ENCODE results near the gene DENR. TPM values are rescaled to one million over a fixed set of nuclear protein-coding genes. Genes with fewer than 3 reads are reported as not detected.

DENR gene
- polyA plus RNA-seq, 1 donor (not counting 4 experiments of a cell fraction or from before 2014, with no cell fraction given), result 59.8 TPM

DNA sequence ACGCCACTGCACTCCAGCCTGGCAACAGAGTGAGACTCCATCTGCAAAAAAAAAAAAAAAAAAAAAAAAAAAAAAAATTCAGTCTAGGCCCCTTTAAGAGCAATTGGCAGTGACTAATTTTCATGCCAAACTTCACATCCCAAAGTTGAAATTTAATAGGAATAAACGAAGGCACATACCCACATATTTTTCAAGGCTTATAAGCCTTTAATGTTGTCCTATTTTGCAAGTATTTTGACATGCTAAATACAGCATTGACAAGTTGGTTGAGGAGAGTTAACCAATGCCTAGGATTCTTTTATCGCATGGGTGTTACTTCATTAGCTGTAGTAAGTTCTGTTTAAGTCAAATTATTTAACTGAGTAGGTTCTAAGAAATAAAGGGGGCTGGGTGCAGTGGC is 59.2 kb downstream of the DENR start:
- no peak overlapping the region for H3K4me3 ChIP-seq (ENCODE audit: control insufficient read depth in 2 of 3, extremely low read depth in 1 of 3, insufficient read depth in 2 of 3, low read depth in 1 of 3, low read length in 3 of 3)
- FAIRE-seq (no peak), DNase-seq (ENCODE audit: low read depth, low spot score) (no peak)
- no peak overlapping the region for H3K9ac ChIP-seq (ENCODE audit: control insufficient read depth, extremely low read depth, insufficient read depth, low read length)
- no peak overlapping the region for H3K27ac ChIP-seq (ENCODE audit: control insufficient read depth, insufficient read depth, low read length)
- H3K4me1 ChIP-seq (ENCODE audit: control insufficient read depth, extremely low read depth, insufficient read depth, low read length), result peaks cover 7% of the 10 kb centered on the region
- no peaks in the 10 kb centered on the region for H3K9me1 ChIP-seq (ENCODE audit: control insufficient read depth, extremely low read depth, insufficient read depth, low read length)
- H3K36me3 ChIP-seq (ENCODE audit: control insufficient read depth in 2 of 2, extremely low read depth in 1 of 2, insufficient read depth in 2 of 2, low read length in 2 of 2), result no peaks in the 10 kb centered on the region
- dilution Hi-C loops (cut with MboI; ENCODE audit: extremely low pct_ligation_motif_present, low sequenced_read_pairs), result no loop called here
- no peaks in the 10 kb centered on the region for H3K79me2 ChIP-seq (ENCODE audit: control insufficient read depth, insufficient read depth, low read length)
- H3K9me3 ChIP-seq (ENCODE audit: control insufficient read depth, low read depth, low read length), result peaks cover 9% of the 10 kb centered on the region
- H3K4me2 ChIP-seq (ENCODE audit: control insufficient read depth, extremely low read depth, insufficient read depth, low read depth, low read length), result no peak overlapping the region
- no peak overlapping the region for H2AFZ ChIP-seq (ENCODE audit: control insufficient read depth, low read length)
- H3K27me3 ChIP-seq (ENCODE audit: control insufficient read depth, extremely low read depth, insufficient read depth, low read length), result no peaks in the 10 kb centered on the region
- TF ChIP-seq, protein P1, sequence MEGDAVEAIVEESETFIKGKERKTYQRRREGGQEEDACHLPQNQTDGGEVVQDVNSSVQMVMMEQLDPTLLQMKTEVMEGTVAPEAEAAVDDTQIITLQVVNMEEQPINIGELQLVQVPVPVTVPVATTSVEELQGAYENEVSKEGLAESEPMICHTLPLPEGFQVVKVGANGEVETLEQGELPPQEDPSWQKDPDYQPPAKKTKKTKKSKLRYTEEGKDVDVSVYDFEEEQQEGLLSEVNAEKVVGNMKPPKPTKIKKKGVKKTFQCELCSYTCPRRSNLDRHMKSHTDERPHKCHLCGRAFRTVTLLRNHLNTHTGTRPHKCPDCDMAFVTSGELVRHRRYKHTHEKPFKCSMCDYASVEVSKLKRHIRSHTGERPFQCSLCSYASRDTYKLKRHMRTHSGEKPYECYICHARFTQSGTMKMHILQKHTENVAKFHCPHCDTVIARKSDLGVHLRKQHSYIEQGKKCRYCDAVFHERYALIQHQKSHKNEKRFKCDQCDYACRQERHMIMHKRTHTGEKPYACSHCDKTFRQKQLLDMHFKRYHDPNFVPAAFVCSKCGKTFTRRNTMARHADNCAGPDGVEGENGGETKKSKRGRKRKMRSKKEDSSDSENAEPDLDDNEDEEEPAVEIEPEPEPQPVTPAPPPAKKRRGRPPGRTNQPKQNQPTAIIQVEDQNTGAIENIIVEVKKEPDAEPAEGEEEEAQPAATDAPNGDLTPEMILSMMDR (optimal IDR thresholded peaks at IDR 0.05 in 1 of 3, IDR thresholded peaks at IDR 0.05 in 1 of 3, conservative IDR thresholded peaks at IDR 0.05 in 1 of 3; ENCODE audit: extremely low read depth in 1 of 3, insufficient read depth in 2 of 3, low read length in 3 of 3), result no peak
- TF ChIP-seq EZH2 (IDR thresholded peaks at IDR 0.05; ENCODE audit: low read length), result no peak
- H4K20me1 ChIP-seq (ENCODE audit: control insufficient read depth, extremely low read depth, insufficient read depth, low read length), result no peaks in the 10 kb centered on the region

- Histone ChIP-seq H3K9ac (ENCODE audit: control insufficient read depth, extremely low read depth, insufficient read depth, low read length) (no peak overlapping the region), H3K4me3 (ENCODE audit: control insufficient read depth in 2 of 3, extremely low read depth in 1 of 3, insufficient read depth in 2 of 3, low read depth in 1 of 3, low read length in 3 of 3) (no peak overlapping the region), H3K27me3 (ENCODE audit: control insufficient read depth, extremely low read depth, insufficient read depth, low read length) (no peaks in the 10 kb centered on the region), H2AFZ (ENCODE audit: control insufficient read depth, low read length) (no peak overlapping the region), H3K4me2 (ENCODE audit: control insufficient read depth, extremely low read depth, insufficient read depth, low read depth, low read length) (no peak overlapping the region), H3K9me3 (ENCODE audit: control insufficient read depth, low read depth, low read length) (peaks cover 2% of the 10 kb centered on the region), H3K9me1 (ENCODE audit: control insufficient read depth, extremely low read depth, insufficient read depth, low read length) (no peaks in the 10 kb centered on the region), H4K20me1 (ENCODE audit: control insufficient read depth, extremely low read depth, insufficient read depth, low read length) (no peaks in the 10 kb centered on the region), H3K27ac (ENCODE audit: control insufficient read depth, insufficient read depth, low read length) (no peak overlapping the region), H3K79me2 (ENCODE audit: control insufficient read depth, insufficient read depth, low read length) (no peaks in the 10 kb centered on the region), H3K36me3 (ENCODE audit: control insufficient read depth in 2 of 2, extremely low read depth in 1 of 2, insufficient read depth in 2 of 2, low read length in 2 of 2) (no peaks in the 10 kb centered on the region), H3K4me1 (ENCODE audit: control insufficient read depth, extremely low read depth, insufficient read depth, low read length) (peaks cover 7% of the 10 kb centered on the region)
- DNase-seq (ENCODE audit: low read depth, low spot score), result no peak
- dilution Hi-C loops (cut with MboI; ENCODE audit: extremely low pct_ligation_motif_present, low sequenced_read_pairs), result no loop called here
- TF ChIP-seq EZH2 (IDR thresholded peaks at IDR 0.05; ENCODE audit: low read length), result no peak
- TF ChIP-seq, protein P1 (optimal IDR thresholded peaks at IDR 0.05 in 1 of 3, IDR thresholded peaks at IDR 0.05 in 1 of 3, conservative IDR thresholded peaks at IDR 0.05 in 1 of 3; ENCODE audit: extremely low read depth in 1 of 3, insufficient read depth in 2 of 3, low read length in 3 of 3), result no peak
- no peak for FAIRE-seq
These were observed 60.7 kb downstream of the DENR start for GRCh38 chr12:122813310-122813713.
